Measurements from ENCODE around the gene ORC3.
"Not testable (repeated sequence)": the region's sequence is repeated elsewhere in the genome, so short reads cannot be mapped to it uniquely, and the experiment has no call there.

Gene ORC3

GRCh38 chr6:87660226-87660911, 70.4 kb downstream of the ORC3 start:
- DNase-seq, result no peak

GRCh38 chr6:87661016-87661415, 71.1 kb downstream of the ORC3 start:
- no peak for DNase-seq

- DNase-seq, result no peak
Observed at GRCh38 chr6:87661503-87661902, 71.6 kb downstream of the ORC3 start.

- DNase-seq, result no peak
Observed at GRCh38 chr6:87663434-87663833, 73.5 kb downstream of the ORC3 start.

- no peak for DNase-seq
Observed at GRCh38 chr6:87664921-87665485, 75.1 kb downstream of the ORC3 start.

GRCh38 chr6:87667032-87667431, 77.1 kb downstream of the ORC3 start:
- no peak for DNase-seq

GRCh38 chr6:87668013-87668412, 78.1 kb downstream of the ORC3 start:
- no peak for DNase-seq

GRCh38 chr6:87669051-87669450, 79.1 kb downstream of the ORC3 start:
- DNase-seq, result no peak

GRCh38 chr6:87670707-87671106, 80.8 kb downstream of the ORC3 start:
- no peak for DNase-seq

- no peak for DNase-seq
Observed at GRCh38 chr6:87671555-87672029, 81.7 kb downstream of the ORC3 start.

- DNase-seq, result no peak
Observed at GRCh38 chr6:87672641-87673040, 82.7 kb downstream of the ORC3 start.

- DNase-seq, result no peak
Observed at GRCh38 chr6:87673237-87673636, 83.3 kb downstream of the ORC3 start.

- DNase-seq, result no peak
Observed at GRCh38 chr6:87674290-87674689, 84.4 kb downstream of the ORC3 start.

- no peak for DNase-seq
Observed at GRCh38 chr6:87675004-87675681, 85.2 kb downstream of the ORC3 start.

- no peak for DNase-seq
Observed at GRCh38 chr6:87682310-87682709, 92.4 kb downstream of the ORC3 start.

- no peak for DNase-seq
Observed at GRCh38 chr6:87683890-87684289, 94.0 kb downstream of the ORC3 start.

- no peak for DNase-seq
Observed at GRCh38 chr6:87684895-87685654, 95.1 kb downstream of the ORC3 start.

- not testable (repeated sequence) for DNase-seq
Observed at GRCh38 chr6:87686636-87687205, 96.8 kb downstream of the ORC3 start.

GRCh38 chr6:87687296-87687695, 97.4 kb downstream of the ORC3 start:
- DNase-seq, result no peak

- DNase-seq, result not testable (repeated sequence)
Observed at GRCh38 chr6:87687893-87688292, 98.0 kb downstream of the ORC3 start.

GRCh38 chr6:87690441-87690840, 100.5 kb downstream of the ORC3 start:
- no peak for DNase-seq

- no peak for DNase-seq
Observed at GRCh38 chr6:87692086-87692485, 102.2 kb downstream of the ORC3 start.
